GM10266 (cell line): ENCODE measurements around the gene NUP160.
"Not testable (repeated sequence)": the region's sequence is repeated elsewhere in the genome, so short reads cannot be mapped to it uniquely, and the experiment has no call there.

Source experiments
- DNase-seq: peaks from one replicate; pipeline ENCODE4 v3.0.0; 2012; ENCODE audit errors: extremely low spot score
- CTCF ChIP-seq: IDR thresholded peaks from 2 replicates; pipeline ENCODE4 v1.5.1; 2012; ENCODE audit warnings: mild to moderate bottlenecking, low read depth; ENCODE audit not compliant: control insufficient read depth, insufficient read depth; ENCODE audit errors: missing control alignments

Gene NUP160

DNA sequence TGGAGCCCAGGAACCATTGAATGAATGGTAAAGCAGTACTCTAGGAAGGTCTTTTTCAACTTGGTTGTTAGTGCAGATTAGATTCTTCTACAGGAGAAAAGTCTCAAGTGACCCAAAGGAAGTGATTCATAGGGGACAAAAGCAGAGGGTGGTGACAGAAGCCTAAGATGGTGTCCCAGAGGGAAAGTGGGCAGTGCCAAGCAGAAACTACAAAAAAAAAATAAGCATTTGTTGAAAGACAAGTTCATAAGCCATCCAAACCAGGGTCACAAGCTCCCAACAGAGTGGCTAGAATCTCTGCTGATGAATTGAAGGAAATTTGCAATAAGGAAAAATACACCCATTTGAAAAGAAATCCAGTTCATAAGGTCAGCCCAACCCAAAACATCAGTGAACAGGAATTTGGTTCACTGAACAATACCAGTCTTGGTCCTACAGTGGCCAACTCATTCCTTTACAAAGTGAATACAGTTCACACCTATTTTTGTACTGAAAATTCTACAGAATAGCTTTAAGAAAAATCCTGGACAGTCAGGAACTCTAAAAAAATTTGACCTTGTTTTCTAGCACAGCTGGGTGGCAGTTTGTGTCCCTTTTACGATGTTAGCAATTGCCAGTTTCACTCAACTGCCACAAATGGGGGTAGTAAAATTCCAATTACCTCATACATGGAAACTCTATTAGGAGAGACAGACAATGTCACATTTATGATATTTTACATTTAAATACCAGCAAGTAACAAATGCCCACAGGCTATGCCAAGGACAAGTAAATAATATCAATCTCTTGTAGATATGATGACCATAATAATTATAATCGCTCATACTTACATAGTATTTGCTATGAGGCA lies 21.6 kb upstream of the NUP160 start:
- no peak for DNase-seq
- TF ChIP-seq CTCF = no peak

DNA sequence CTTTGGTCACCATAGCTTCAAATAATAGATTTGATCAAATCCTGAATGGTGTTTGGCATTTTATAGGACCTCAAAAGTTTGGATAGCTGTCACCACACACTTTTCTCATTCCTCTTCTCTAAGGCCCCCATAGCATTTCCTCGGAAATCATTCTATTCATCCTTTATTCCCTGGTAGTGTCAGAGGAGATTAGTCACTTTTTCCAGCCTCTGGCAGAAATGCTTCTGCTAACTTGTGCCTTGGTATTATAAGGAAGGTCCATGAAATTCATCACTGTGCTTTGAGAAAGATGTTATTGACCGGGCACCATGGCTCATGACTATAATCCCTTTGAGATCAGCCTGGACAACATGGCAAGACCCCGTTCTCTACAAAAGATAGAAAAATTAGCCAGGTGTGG lies 19.7 kb upstream of the NUP160 start:
- DNase-seq = no peak
- no peak for TF ChIP-seq CTCF

- not testable (repeated sequence) for DNase-seq
These were observed 18.7 kb upstream of the NUP160 start for GRCh38 chr11:47866892-47867291.

- DNase-seq = no peak
- TF ChIP-seq CTCF = no peak
These were observed 16.8 kb upstream of the NUP160 start for GRCh38 chr11:47864901-47865300.

DNA sequence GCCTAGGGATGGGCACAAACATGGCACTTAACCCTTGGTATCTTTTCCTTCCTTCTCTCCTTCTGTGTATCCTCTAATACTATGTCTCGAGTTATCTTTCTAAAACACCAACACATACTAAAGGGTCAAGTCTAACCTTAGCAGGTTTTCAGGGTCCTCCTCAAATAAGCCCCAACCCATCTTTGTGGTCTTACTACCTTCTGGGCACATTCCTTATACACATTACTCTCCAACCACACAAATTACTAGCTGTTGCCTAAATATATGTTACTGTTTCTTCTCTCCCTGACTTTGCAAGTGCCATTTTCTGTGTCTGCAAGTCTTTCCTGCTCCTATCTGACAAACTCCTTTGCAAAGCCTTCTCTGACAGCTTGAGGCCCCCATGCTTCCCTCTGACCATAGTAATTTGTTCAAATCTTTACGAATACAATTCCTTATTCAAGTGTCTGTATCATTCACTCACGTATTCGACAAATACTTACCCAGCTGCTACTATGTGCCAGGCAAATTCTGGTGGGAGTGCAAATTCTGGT lies 15.8 kb upstream of the NUP160 start:
- no peak for TF ChIP-seq CTCF
- no peak for DNase-seq

GRCh38 chr11:47863189-47863897 lies 15.2 kb upstream of the NUP160 start:
- no peak for DNase-seq
- no peak for TF ChIP-seq CTCF

DNA sequence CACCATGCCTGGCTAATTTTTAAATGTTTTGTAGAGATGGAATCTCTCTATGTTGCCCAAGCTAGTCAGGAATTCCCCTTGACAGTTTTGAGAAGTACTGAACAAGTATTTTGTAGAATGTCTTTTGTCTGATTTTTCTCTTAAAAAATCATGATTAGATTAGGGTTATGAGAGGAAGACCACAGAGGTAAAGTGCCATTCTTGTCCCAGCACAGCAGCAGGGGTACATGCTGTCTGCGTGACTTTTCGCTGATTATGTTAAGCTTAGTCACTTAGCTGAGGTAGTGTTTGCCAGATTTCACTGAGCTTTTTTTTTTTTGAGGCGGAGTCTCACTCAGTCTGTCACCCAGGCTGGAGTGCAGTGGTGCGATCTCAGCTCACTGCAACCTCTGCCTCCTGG lies 13.6 kb upstream of the NUP160 start:
- no peak for DNase-seq
- TF ChIP-seq CTCF = no peak
